GM23338 (cell line): ENCODE results near the gene ETV1. TPM values are rescaled to one million over a fixed set of nuclear protein-coding genes. Genes with fewer than 3 reads are reported as not detected.

ENCODE experiments used
- ATAC-seq: fragments of 200-7000 bp; cut with Tn5 transposase; 3 replicates; pipeline ENCODE4 v1.9.1; 2020
- DNase-seq: peaks from one replicate; pipeline ENCODE4 v3.0.0-alpha.2; 2015; ENCODE audit warnings: low spot score
- H2AFZ ChIP-seq: fragments of 200-600 bp; sonication (generic); 2 replicates; pipeline ENCODE4 v1.8.0; 2016; ENCODE audit warnings: antibody characterized with exemption, mild to moderate bottlenecking, moderate library complexity
- H3F3A ChIP-seq: fragments of 200-600 bp; sonication (generic); replicated peaks from 2 replicates; pipeline ENCODE4 v1.8.0; 2017; ENCODE audit warnings: antibody characterized with exemption, mixed run types, low read depth
- H3K27ac ChIP-seq: fragments of 200-600 bp; sonication (generic); 2 replicates; pipeline ENCODE4 v1.6.1; 2016; ENCODE audit warnings: low read depth
- H3K27me3 ChIP-seq: fragments of 200-600 bp; sonication (generic); 2 replicates; pipeline ENCODE4 v1.8.0; 2016; ENCODE audit warnings: mild to moderate bottlenecking, mixed run types, moderate library complexity; ENCODE audit not compliant: insufficient read depth
- H3K36me3 ChIP-seq: fragments of 200-600 bp; sonication (generic); 2 replicates; pipeline ENCODE4 v1.8.0; 2016; ENCODE audit warnings: mild to moderate bottlenecking; ENCODE audit not compliant: insufficient read depth
- H3K4me1 ChIP-seq: fragments of 200-600 bp; sonication (generic); 2 replicates; pipeline ENCODE4 v1.8.0; 2016; ENCODE audit warnings: mild to moderate bottlenecking, moderate library complexity; ENCODE audit not compliant: insufficient read depth
- H3K4me2 ChIP-seq: fragments of 200-600 bp; sonication (generic); 2 replicates; pipeline ENCODE4 v1.7.1; 2017; ENCODE audit warnings: mixed run types
- H3K4me3 ChIP-seq: fragments of 200-600 bp; sonication (generic); 2 replicates; pipeline ENCODE4 v1.6.1; 2016; ENCODE audit warnings: mixed run types
- H3K79me2 ChIP-seq: fragments of 200-600 bp; sonication (generic); replicated peaks from 2 replicates; pipeline ENCODE4 v1.8.0; 2017; ENCODE audit warnings: mild to moderate bottlenecking; ENCODE audit not compliant: insufficient read depth
- H3K9me2 ChIP-seq: fragments of 200-600 bp; sonication (generic); 2 replicates; pipeline ENCODE4 v1.8.0; 2017; ENCODE audit not compliant: insufficient read depth
- H4K20me1 ChIP-seq: fragments of 200-600 bp; sonication (generic); replicated peaks from 2 replicates; pipeline ENCODE4 v1.8.0; 2017; ENCODE audit warnings: mild to moderate bottlenecking; ENCODE audit not compliant: insufficient read depth
- H3K27ac Mint-ChIP-seq: 2 replicates; pipeline ENCODE4 v1.8.0; 2020; ENCODE audit warnings: inconsistent platforms, mild to moderate bottlenecking, moderate library complexity, mixed read lengths
- H3K27me3 Mint-ChIP-seq: 3 replicates; pipeline ENCODE4 v1.8.0; 2022; ENCODE audit warnings: low read depth, mild to moderate bottlenecking, moderate library complexity, mixed read lengths, inconsistent platforms; ENCODE audit not compliant: insufficient read depth, poor library complexity
- H3K36me3 Mint-ChIP-seq: 3 replicates; pipeline ENCODE4 v1.8.0; 2021; ENCODE audit warnings: low read depth, mild to moderate bottlenecking, inconsistent platforms, moderate library complexity, mixed read lengths
- H3K4me1 Mint-ChIP-seq: 3 replicates; pipeline ENCODE4 v1.8.0; 2020; ENCODE audit warnings: mild to moderate bottlenecking, inconsistent platforms, mixed read lengths
- H3K4me3 Mint-ChIP-seq: 3 replicates; pipeline ENCODE4 v1.8.0; 2021; ENCODE audit warnings: moderate library complexity, mild to moderate bottlenecking, inconsistent platforms, mixed read lengths
- H3K9me3 Mint-ChIP-seq: 3 replicates; pipeline ENCODE4 v1.8.0; 2020; ENCODE audit warnings: moderate library complexity, mild to moderate bottlenecking, inconsistent platforms, mixed read lengths
- ETS1 ChIP-seq: IDR thresholded peaks from 2 replicates; pipeline ENCODE4 v1.6.1; 2016; ENCODE audit warnings: antibody characterized with exemption
- EZH2 ChIP-seq: fragments of 200-600 bp; sonication (generic); IDR thresholded peaks from one replicate; pipeline ENCODE4 v1.8.0; 2017; ENCODE audit warnings: antibody characterized with exemption, mild to moderate bottlenecking, low read depth; ENCODE audit not compliant: unreplicated experiment
- EZH2phosphoT487 ChIP-seq: fragments of 200-600 bp; sonication (generic); IDR thresholded peaks from one replicate; pipeline ENCODE4 v1.8.1; 2018; ENCODE audit warnings: antibody characterized with exemption; ENCODE audit not compliant: unreplicated experiment
- POLR2AphosphoS5 ChIP-seq: IDR thresholded peaks from 2 replicates; pipeline ENCODE4 v1.6.1; 2016; ENCODE audit warnings: antibody characterized with exemption, low read depth
- REST ChIP-seq: IDR thresholded peaks from one replicate; pipeline ENCODE4 v1.6.1; 2018; ENCODE audit warnings: antibody characterized with exemption; ENCODE audit not compliant: unreplicated experiment
- STAT1 ChIP-seq: IDR thresholded peaks from one replicate; pipeline ENCODE4 v1.6.1; 2016; ENCODE audit warnings: antibody characterized with exemption; ENCODE audit not compliant: unreplicated experiment
- ZNF114 ChIP-seq: fragments of 250-450 bp; sonication (Bioruptor Pico); IDR thresholded peaks from 2 replicates; pipeline ENCODE4 v1.5.0; 2020; ENCODE audit warnings: mild to moderate bottlenecking, moderate library complexity
- ZNF331 ChIP-seq: fragments of 250-450 bp; sonication (Bioruptor Pico); IDR thresholded peaks from 2 replicates; pipeline ENCODE4 v1.5.0; 2020; ENCODE audit warnings: low read depth, mild to moderate bottlenecking, moderate library complexity
- polyA plus RNA-seq: library from polyadenylated mRNA; unstranded; fragments of >200 nt; fragmentation: Nextera tagmentation; extraction: Ambion mirVana; gene quantifications from 2 replicates; pipeline ENCODE4 v1.2.1, GENCODE V29; 2016
- total RNA-seq: library from RNA; depleted of rRNA; stranded (reverse); fragments of >200 nt; shearing (Covaris generic); gene quantifications from 2 replicates; pipeline ENCODE4 v1.2.3, GENCODE V29; 2014
- TF ChIP-seq, protein P1 (sequence below), 2 experiments: fragments of 200-600 bp in 1 of 2; sonication (generic) in 1 of 2; conservative IDR thresholded peaks; 2 replicates each; pipeline versions ENCODE4 v1.5.1 to v1.6.1; 2016 to 2017; ENCODE audit warnings: antibody characterized with exemption in 2 of 2, low read depth in 2 of 2, mild to moderate bottlenecking in 2 of 2, moderate library complexity in 1 of 2

ETV1 gene
- total and polyA plus RNA-seq, 2 experiments from 2014 or later, result 49.4 to 61.9 TPM

- Mint-ChIP-seq H3K9me3 (no peaks in the 10 kb centered on the region), H3K36me3 (peaks cover 68% of the 10 kb centered on the region), H3K4me3 (no peak overlapping the region), H3K4me1 (peaks cover 12% of the 10 kb centered on the region; the same call in 2 of the 3 replicates), H3K27me3 (no peaks in the 10 kb centered on the region), H3K27ac (no peak overlapping the region)
- no peak overlapping the region for H3K27ac ChIP-seq
- no peak overlapping the region for H3K4me3 ChIP-seq
- no peak overlapping the region for H3K4me2 ChIP-seq
- no peak for TF ChIP-seq ETS1
- TF ChIP-seq REST, result no peak
- TF ChIP-seq ZNF331 (CRISPR knock-in tag), result no peak
- no peak for TF ChIP-seq EZH2
- no peak for TF ChIP-seq ZNF114 (CRISPR knock-in tag)
- TF ChIP-seq, protein P1, sequence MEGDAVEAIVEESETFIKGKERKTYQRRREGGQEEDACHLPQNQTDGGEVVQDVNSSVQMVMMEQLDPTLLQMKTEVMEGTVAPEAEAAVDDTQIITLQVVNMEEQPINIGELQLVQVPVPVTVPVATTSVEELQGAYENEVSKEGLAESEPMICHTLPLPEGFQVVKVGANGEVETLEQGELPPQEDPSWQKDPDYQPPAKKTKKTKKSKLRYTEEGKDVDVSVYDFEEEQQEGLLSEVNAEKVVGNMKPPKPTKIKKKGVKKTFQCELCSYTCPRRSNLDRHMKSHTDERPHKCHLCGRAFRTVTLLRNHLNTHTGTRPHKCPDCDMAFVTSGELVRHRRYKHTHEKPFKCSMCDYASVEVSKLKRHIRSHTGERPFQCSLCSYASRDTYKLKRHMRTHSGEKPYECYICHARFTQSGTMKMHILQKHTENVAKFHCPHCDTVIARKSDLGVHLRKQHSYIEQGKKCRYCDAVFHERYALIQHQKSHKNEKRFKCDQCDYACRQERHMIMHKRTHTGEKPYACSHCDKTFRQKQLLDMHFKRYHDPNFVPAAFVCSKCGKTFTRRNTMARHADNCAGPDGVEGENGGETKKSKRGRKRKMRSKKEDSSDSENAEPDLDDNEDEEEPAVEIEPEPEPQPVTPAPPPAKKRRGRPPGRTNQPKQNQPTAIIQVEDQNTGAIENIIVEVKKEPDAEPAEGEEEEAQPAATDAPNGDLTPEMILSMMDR (conservative IDR thresholded peaks at IDR 0.05; ENCODE audit: low read depth in 2 of 2), result no peak
- TF ChIP-seq EZH2phosphoT487, result no peak
- TF ChIP-seq STAT1, result no peak
- no peak for DNase-seq
- H4K20me1 ChIP-seq, result no peaks in the 10 kb centered on the region; the same call in 1 of the 2 replicates
- ATAC-seq, result no peak
- H3K9me2 ChIP-seq, result no peaks in the 10 kb centered on the region
- H3K36me3 ChIP-seq, result peaks cover 36% of the 10 kb centered on the region
- H3K79me2 ChIP-seq, result no peaks in the 10 kb centered on the region
- 0 out of 2 replicates have a peak, but pooled peaks cover 4% of the 10 kb centered on the region for H3K4me1 ChIP-seq
- no peaks in the 10 kb centered on the region for H3F3A ChIP-seq
- no peaks in the 10 kb centered on the region for H3K27me3 ChIP-seq
- H2AFZ ChIP-seq, result no peak overlapping the region
Observed at GRCh38 chr7:13904689-13905088, 84.8 kb downstream of the ETV1 start.

GRCh38 chr7:13904007-13904406, 85.5 kb downstream of the ETV1 start:
- no peak overlapping the region for H2AFZ ChIP-seq
- no peaks in the 10 kb centered on the region for H3K9me2 ChIP-seq
- H3K27me3 ChIP-seq, result no peaks in the 10 kb centered on the region
- H3K4me3 ChIP-seq, result no peak overlapping the region
- no peaks in the 10 kb centered on the region for H3F3A ChIP-seq
- DNase-seq, result no peak
- no peak for ATAC-seq
- Mint-ChIP-seq H3K9me3 (no peaks in the 10 kb centered on the region), H3K4me1 (peaks cover 5% of the 10 kb centered on the region; the same call in 2 of the 3 replicates), H3K27me3 (peaks cover under 1% of the 10 kb centered on the region), H3K27ac (no peak overlapping the region), H3K36me3 (peaks cover 65% of the 10 kb centered on the region), H3K4me3 (no peak overlapping the region)
- no peaks in the 10 kb centered on the region; the same call in 1 of the 2 replicates for H4K20me1 ChIP-seq
- no peaks in the 10 kb centered on the region for H3K79me2 ChIP-seq
- no peak overlapping the region for H3K4me2 ChIP-seq
- H3K27ac ChIP-seq, result no peak overlapping the region
- H3K4me1 ChIP-seq, result 0 out of 2 replicates have a peak, but pooled peaks cover 4% of the 10 kb centered on the region
- peaks cover 36% of the 10 kb centered on the region for H3K36me3 ChIP-seq
- no peak for TF ChIP-seq STAT1
- TF ChIP-seq POLR2AphosphoS5, result no peak
- no peak for TF ChIP-seq ZNF114 (CRISPR knock-in tag)
- TF ChIP-seq, protein P1 (conservative IDR thresholded peaks at IDR 0.05; ENCODE audit: low read depth in 2 of 2), result no peak
- no peak for TF ChIP-seq ETS1
